GM12801 (cell line): ENCODE measurements around the gene MEF2B.

Experiments
- CTCF ChIP-seq: IDR thresholded peaks from one replicate; pipeline ENCODE4 v1.5.1; 2011; ENCODE audit warnings: control low read depth; ENCODE audit not compliant: insufficient read length; ENCODE audit errors: extremely low read depth

Gene MEF2B

GRCh38 chr19:19192078-19192882, 22.2 kb upstream of the MEF2B start, which contains the start of the genes BORCS8 and RFXANK:
BORCS8 (minus strand) TSS chr19:19192152; CDS start chr19:19192117, 35 bp downstream.
RFXANK (plus strand) TSS chr19:19192258; CDS start chr19:19193947, 1,689 bp downstream.
- no peak for TF ChIP-seq CTCF

- no peak for TF ChIP-seq CTCF
Observed at GRCh38 chr19:19191768-19192077, 21.7 kb upstream of the MEF2B start.

- TF ChIP-seq CTCF: no peak
Observed at GRCh38 chr19:19186742-19187141, 16.7 kb upstream of the MEF2B start.

- TF ChIP-seq CTCF: no peak
Observed at GRCh38 chr19:19185853-19186740, 16.0 kb upstream of the MEF2B start.

GRCh38 chr19:19181488-19181998, 11.5 kb upstream of the MEF2B start:
- no peak for TF ChIP-seq CTCF

GRCh38 chr19:19179548-19180441, 9.7 kb upstream of the MEF2B start:
- no peak for TF ChIP-seq CTCF

GRCh38 chr19:19176950-19177349, 6.9 kb upstream of the MEF2B start:
- TF ChIP-seq CTCF: no peak
